Esophagus squamous epithelium (tissue), 5 donors: ENCODE data around the gene TMPRSS11A. TPM values are rescaled to one million over a fixed set of nuclear protein-coding genes. Genes with fewer than 3 reads are reported as not detected.

ENCODE experiments used
- DNase-seq: peaks from one replicate; lab custom pipeline; 2025; lab: John Stamatoyannopoulos, UW
- H3K27ac ChIP-seq, 4 donors: fragments of 200-600 bp; sonication (generic); one replicate each; pipeline ENCODE4 v1.5.1; 2016 to 2019; ENCODE audit warnings: mild to moderate bottlenecking in 1 of 4
- H3K27me3 ChIP-seq, 4 donors: fragments of 200-600 bp; sonication (generic); 1 replicate in 3 of 4; 2 replicates in 1 of 4; pipeline versions ENCODE4 v1.5.1 to v1.6.0; 2017 to 2021; ENCODE audit warnings: antibody characterized with exemption in 1 of 4
- H3K36me3 ChIP-seq, 3 donors: fragments of 200-600 bp; sonication (generic); one replicate each; pipeline ENCODE4 v1.5.1; 2016 to 2019
- H3K4me1 ChIP-seq, 3 donors: fragments of 200-600 bp; sonication (generic); one replicate each; pipeline ENCODE4 v1.5.1; 2017 to 2019
- H3K4me3 ChIP-seq, 4 donors: fragments of 200-600 bp; sonication (generic); 1 replicate in 3 of 4; 2 replicates in 1 of 4; pipeline ENCODE4 v1.5.1; 2016 to 2019; ENCODE audit warnings: mild to moderate bottlenecking in 2 of 4, moderate library complexity in 1 of 4
- H3K9me3 ChIP-seq, 3 donors: fragments of 200-600 bp; sonication (generic); one replicate each; pipeline ENCODE4 v1.5.1; 2016 to 2019
- CTCF ChIP-seq, 6 experiments: fragments of 450-650 bp in 4 of 6; fragments of 200-600 bp in 2 of 6; sonication (generic) in 2 of 6; IDR thresholded peaks; one replicate each; pipeline ENCODE4 v1.5.1; 2016 to 2019; ENCODE audit warnings: antibody characterized with exemption in 6 of 6, mild to moderate bottlenecking in 4 of 6, moderate library complexity in 4 of 6
- POLR2A ChIP-seq, 4 donors: fragments of 450-650 bp; IDR thresholded peaks; one replicate each; pipeline ENCODE4 v1.6.1; 2017; ENCODE audit warnings: antibody characterized with exemption in 4 of 4, mild to moderate bottlenecking in 4 of 4, moderate library complexity in 3 of 4
- WGBS, 2 donors: methylation state at CpG; one replicate each; pipeline ENCODE4 v1.1.5; 2018; 5-methylcytosine and 5-hydroxymethylcytosine counted together
- intact Hi-C: fragments of 100-400 bp; cut with DNase I; formaldehyde crosslinking; loops from one replicate; pipeline ENCODE4 v1.15.0; 2022
- total RNA-seq, 4 donors: library from RNA; depleted of rRNA; stranded (reverse); fragments of >200 nt; gene quantifications; one replicate each; pipeline ENCODE4 v1.1.0, GENCODE V29; 2016
- donor health status: DM: yes; HTN: yes; CAD: no.

The TMPRSS11A gene
- total RNA-seq, 4 donors from 2014 or later, result 36.6 to 153 (median 93.2) TPM

DNA sequence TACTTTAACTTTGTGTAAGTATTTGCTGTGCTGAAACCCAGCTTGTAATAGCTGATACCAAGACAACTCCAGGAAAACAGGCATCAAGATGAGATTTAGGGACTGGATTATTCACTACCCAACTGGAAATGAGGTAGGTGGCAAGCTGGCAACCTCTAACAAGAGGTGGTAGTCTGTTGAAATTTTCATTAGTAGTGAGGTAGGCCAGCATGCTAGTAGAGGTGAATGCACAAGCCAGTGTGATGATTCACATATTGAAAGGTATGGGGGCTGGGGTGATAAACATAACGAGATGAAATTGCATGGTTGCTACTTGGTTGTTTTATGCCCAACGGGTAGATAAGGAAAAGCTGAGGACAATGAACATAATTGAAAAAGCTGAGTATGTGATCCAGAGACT lies 71.0 kb downstream of the TMPRSS11A start:
- H3K36me3 ChIP-seq, result no peaks in the 10 kb centered on the region
- no peak for TF ChIP-seq POLR2A (IDR thresholded peaks at IDR 0.05)
- TF ChIP-seq CTCF (IDR thresholded peaks at IDR 0.05), result no peak
- H3K4me3 ChIP-seq, result no peak overlapping the region
- no peak overlapping the region for H3K27ac ChIP-seq
- no peaks in the 10 kb centered on the region for H3K9me3 ChIP-seq
- no peaks in the 10 kb centered on the region for H3K27me3 ChIP-seq
- WGBS, 2 donors, result 72% methylated on average over 2 of the region's 2 CpGs
- DNase-seq, result no peak
- intact Hi-C loops, result no loop called here
- peaks cover 0 to 7% (median 0%) of the 10 kb centered on the region in 3 donors for H3K4me1 ChIP-seq

DNA sequence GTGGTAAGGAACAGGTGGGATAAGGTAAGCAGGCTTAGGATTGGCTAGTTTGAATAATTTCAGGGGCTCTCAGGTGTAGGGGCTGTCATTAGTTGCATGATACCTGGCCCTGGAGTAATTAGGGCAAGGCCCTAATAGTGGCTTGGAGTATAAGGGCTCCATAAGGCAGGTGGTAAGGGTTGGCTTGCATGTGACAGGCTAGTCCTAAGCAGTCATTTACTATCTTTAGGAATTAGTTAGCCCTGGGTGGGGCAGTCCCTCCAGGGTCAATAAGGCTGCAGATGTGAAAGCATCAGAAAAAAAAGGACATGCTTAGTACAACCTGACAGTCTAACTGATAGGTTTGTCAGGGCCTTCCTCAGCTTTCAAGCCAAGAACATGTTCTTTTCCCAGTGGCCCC lies 71.6 kb downstream of the TMPRSS11A start:
- H3K27me3 ChIP-seq, result no peaks in the 10 kb centered on the region
- no peak for DNase-seq
- peaks cover 0 to 10% (median 0%) of the 10 kb centered on the region in 3 donors for H3K4me1 ChIP-seq
- intact Hi-C loops, result no loop called here
- no peaks in the 10 kb centered on the region for H3K36me3 ChIP-seq
- TF ChIP-seq POLR2A (IDR thresholded peaks at IDR 0.05) (no peak), CTCF (IDR thresholded peaks at IDR 0.05) (no peak)
- H3K9me3 ChIP-seq, result no peaks in the 10 kb centered on the region
- H3K4me3 ChIP-seq, result no peak overlapping the region
- no peak overlapping the region for H3K27ac ChIP-seq

GRCh38 chr4:67886281-67886680 lies 77.0 kb downstream of the TMPRSS11A start:
- Histone ChIP-seq H3K27ac (peak overlapping the region; percentile 32 to 80 (median 64)), H3K27me3 (no peaks in the 10 kb centered on the region), H3K36me3 (no peaks in the 10 kb centered on the region), H3K9me3 (no peaks in the 10 kb centered on the region), H3K4me1 (peaks cover 0 to 38% (median 7%) of the 10 kb centered on the region in 3 donors), H3K4me3 (no peak overlapping the region)
- intact Hi-C loops, result no loop called here
- TF ChIP-seq CTCF (IDR thresholded peaks at IDR 0.05), result no peak
- no peak for TF ChIP-seq POLR2A (IDR thresholded peaks at IDR 0.05)
- no peak for DNase-seq
- WGBS, 2 donors, result 20 to 25% methylated on average over 4 of the region's 4 CpGs

DNA sequence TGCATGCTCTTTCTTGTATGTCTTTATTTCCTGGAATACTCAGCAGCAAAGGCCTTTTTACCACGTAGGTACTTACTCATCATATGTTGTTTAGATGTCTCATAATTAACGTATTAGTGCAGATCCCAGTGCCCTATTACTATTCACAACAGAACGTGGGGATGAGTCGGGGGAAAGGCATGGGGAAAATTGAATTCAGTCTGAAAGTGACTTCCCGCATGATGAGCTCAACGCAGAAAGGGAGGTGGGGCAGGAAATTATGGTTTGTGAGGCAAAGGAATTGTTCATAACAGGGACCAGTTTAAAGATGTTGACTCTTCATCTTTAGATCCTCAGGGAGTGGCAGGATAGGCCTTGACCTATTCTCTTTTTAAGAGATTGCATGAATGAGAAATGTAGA lies 77.5 kb downstream of the TMPRSS11A start:
- intact Hi-C loops, result no loop called here
- H3K9me3 ChIP-seq, result no peaks in the 10 kb centered on the region
- no peaks in the 10 kb centered on the region for H3K36me3 ChIP-seq
- no peak for DNase-seq
- H3K27me3 ChIP-seq, result no peaks in the 10 kb centered on the region
- 6 to 31% methylated on average over 6 of the region's 6 CpGs for WGBS, 2 donors
- H3K27ac ChIP-seq, result peak overlapping the region; percentile 32 to 80 (median 64)
- peaks cover 0 to 43% (median 7%) of the 10 kb centered on the region in 3 donors for H3K4me1 ChIP-seq
- TF ChIP-seq POLR2A (IDR thresholded peaks at IDR 0.05) (no peak), CTCF (IDR thresholded peaks at IDR 0.05) (no peak)
- H3K4me3 ChIP-seq, result no peak overlapping the region

DNA sequence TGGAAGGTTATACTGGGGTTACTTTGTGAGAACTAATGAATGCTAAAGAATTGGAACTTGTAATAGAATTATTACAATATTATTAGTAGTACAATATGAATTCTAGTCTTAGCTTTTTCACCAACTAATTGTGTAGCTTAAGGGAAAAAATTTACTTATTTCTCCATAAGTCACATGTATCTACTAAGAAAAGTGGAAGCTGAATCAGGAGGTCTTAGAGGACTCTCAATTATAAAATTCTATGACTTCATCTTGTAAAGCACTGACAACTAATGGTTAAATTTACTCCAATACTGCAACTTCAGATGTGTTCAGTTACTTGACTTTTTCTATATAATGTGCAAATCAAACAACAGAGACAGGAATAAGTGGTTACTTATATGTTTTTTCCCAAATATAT lies 78.6 kb downstream of the TMPRSS11A start:
- Histone ChIP-seq H3K27me3 (no peaks in the 10 kb centered on the region), H3K4me1 (peaks cover 0 to 46% (median 7%) of the 10 kb centered on the region in 3 donors), H3K4me3 (no peak overlapping the region), H3K36me3 (no peaks in the 10 kb centered on the region), H3K9me3 (no peaks in the 10 kb centered on the region), H3K27ac (peak overlapping the region in 3 of 4 donors; percentile 59 to 80 (median 63))
- no peak for TF ChIP-seq CTCF (IDR thresholded peaks at IDR 0.05)
- no peak for DNase-seq
- intact Hi-C loops, result no loop called here
